PC-3 (cell line): ENCODE data around the gene CRB1.

ENCODE experiments used
- CTCF ChIP-seq: fragments of 300-600 bp; sonication (generic); conservative IDR thresholded peaks from 2 replicates; pipeline ENCODE4 v1.5.1; 2017; ENCODE audit warnings: antibody characterized with exemption, low read depth, mild to moderate bottlenecking, low read length
- EZH2 ChIP-seq: fragments of 300-600 bp; sonication (generic); IDR thresholded peaks from one replicate; pipeline ENCODE4 v1.6.1; 2017; ENCODE audit warnings: antibody characterized with exemption, mild to moderate bottlenecking, low read length; ENCODE audit not compliant: unreplicated experiment
- EZH2phosphoT487 ChIP-seq: fragments of 300-600 bp; sonication (generic); IDR thresholded peaks from 2 replicates; pipeline ENCODE4 v1.6.1; 2018; ENCODE audit warnings: mild to moderate bottlenecking, antibody characterized with exemption, low read length, borderline replicate concordance

DNA sequence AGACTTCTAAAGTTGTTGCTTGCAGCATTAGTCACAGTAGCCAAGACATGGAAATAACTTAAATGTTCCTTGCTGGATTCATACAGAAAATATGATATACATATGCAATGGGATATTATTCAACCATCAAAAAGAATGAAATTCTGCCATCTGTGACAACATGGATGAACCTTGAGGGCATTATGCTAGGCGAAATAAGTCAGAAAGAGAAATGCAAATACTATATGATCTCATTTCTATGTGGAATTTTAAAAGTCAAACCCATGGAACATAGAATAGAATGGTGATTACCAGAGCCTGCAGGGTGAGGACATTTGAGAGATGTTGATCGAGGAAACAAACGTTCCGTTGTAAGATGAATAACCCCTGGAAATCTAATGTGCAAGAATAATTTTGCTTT lies 43.0 kb downstream of the CRB1 start:
- no peak for TF ChIP-seq EZH2
- TF ChIP-seq CTCF, result no peak
- TF ChIP-seq EZH2phosphoT487, result no peak
